Natural killer cell (primary cell): ENCODE results near the gene CCDC12. TPM values are rescaled to one million over a fixed set of nuclear protein-coding genes. Genes with fewer than 3 reads are reported as not detected.

Experiments
- ATAC-seq, 3 donors: fragments of 150-1000 bp in 2 of 3; fragments of 200-7000 bp in 1 of 3; cut with Tn5 transposase; 1 replicate in 1 of 3; 2 replicates in 2 of 3; pipeline ENCODE4 v1.10.0; 2021; ENCODE audit warnings: mild to moderate bottlenecking in 2 of 3, moderate library complexity in 2 of 3
- DNase-seq, 2 donors: peaks; one replicate each; pipeline versions ENCODE4 v3.0.0 to v3.0.0-alpha.2; 2013 to 2021; ENCODE audit warnings: mixed read lengths in 1 of 2
- H3K27ac ChIP-seq: one replicate; pipeline ENCODE4 v1.5.1; 2013; ENCODE audit warnings: mild to moderate bottlenecking, low read length
- H3K27me3 ChIP-seq: one replicate; pipeline ENCODE4 v1.6.1; 2013; ENCODE audit warnings: low read length; ENCODE audit not compliant: control insufficient read depth, insufficient read depth
- H3K36me3 ChIP-seq: one replicate; pipeline ENCODE4 v1.6.1; 2013; ENCODE audit warnings: low read length; ENCODE audit not compliant: control insufficient read depth, insufficient read depth
- H3K4me1 ChIP-seq: one replicate; pipeline ENCODE4 v1.6.1; 2013; ENCODE audit warnings: low read length; ENCODE audit not compliant: control insufficient read depth, insufficient read depth
- H3K4me3 ChIP-seq: one replicate; pipeline ENCODE4 v1.5.1; 2013; ENCODE audit warnings: low read length
- H3K9me3 ChIP-seq: one replicate; pipeline ENCODE4 v1.6.1; 2013; ENCODE audit warnings: low read length; ENCODE audit not compliant: control insufficient read depth, insufficient read depth
- H3K27ac Mint-ChIP-seq, 2 donors: one replicate each; pipeline ENCODE4 v1.8.0; 2022; ENCODE audit warnings: mild to moderate bottlenecking in 2 of 2, mixed read lengths in 2 of 2, moderate library complexity in 1 of 2
- H3K27me3 Mint-ChIP-seq, 2 donors: one replicate each; pipeline ENCODE4 v1.8.0; 2022; ENCODE audit warnings: low read depth in 2 of 2, mixed read lengths in 2 of 2
- H3K36me3 Mint-ChIP-seq: one replicate; pipeline ENCODE4 v1.8.0; 2022; ENCODE audit warnings: mixed read lengths
- H3K4me1 Mint-ChIP-seq, 2 donors: one replicate each; pipeline ENCODE4 v1.8.0; 2022; ENCODE audit warnings: mixed read lengths in 2 of 2
- H3K4me3 Mint-ChIP-seq: one replicate; pipeline ENCODE4 v1.8.0; 2022; ENCODE audit warnings: mild to moderate bottlenecking, moderate library complexity, mixed read lengths
- H3K9me3 Mint-ChIP-seq, 2 donors: one replicate each; pipeline ENCODE4 v1.8.0; 2022; ENCODE audit warnings: mixed read lengths in 2 of 2
- WGBS: methylation state at CpG from one replicate; pipeline ENCODE4 v1.1.7; 2013; ENCODE audit warnings: missing lambda C conversion rate; ENCODE audit not compliant: insufficient coverage; 5-methylcytosine and 5-hydroxymethylcytosine counted together
- intact Hi-C: fragments of 100-400 bp; cut with micrococcal nuclease; formaldehyde crosslinking; loops from one replicate; pipeline ENCODE4 v1.14.2; 2022
- total RNA-seq, 4 donors: library from RNA; stranded (reverse); fragments of 120-200 nt in 1 of 4; gene quantifications; one replicate each; pipeline versions ENCODE4 v1.2.3 to v1.2.4, GENCODE V29; 2013 to 2022
- TF ChIP-seq, protein P1 (sequence below): fragments of 200-600 bp; IDR thresholded peaks from one replicate; pipeline ENCODE4 v1.8.0; 2022; ENCODE audit warnings: antibody characterized with exemption

Gene CCDC12
- total RNA-seq, 3 donors from 2014 or later (not counting 1 experiment from before 2014, with no cell fraction given), result 104 to 114 (median 111) TPM

DNA sequence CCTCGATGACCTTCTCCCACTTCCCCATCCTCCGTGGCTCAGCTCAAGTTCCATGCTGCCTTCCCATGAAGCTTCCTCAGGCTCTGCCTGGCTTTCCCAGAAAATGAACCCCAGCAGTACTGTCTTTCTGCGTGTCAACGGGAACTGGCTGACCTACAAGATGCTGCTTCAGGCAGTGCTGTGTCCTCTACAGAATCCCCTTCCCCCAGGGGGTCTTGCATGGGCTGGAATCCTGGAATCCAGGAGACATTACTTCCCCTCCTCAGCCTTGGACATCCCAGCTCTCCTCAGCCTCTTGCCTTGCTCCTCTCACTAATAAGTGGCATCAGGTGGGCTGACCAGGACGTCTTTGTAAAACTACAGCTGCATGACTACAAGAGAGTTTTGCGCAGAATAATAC, 5.4 kb downstream of the CCDC12 start:
- 61% methylated on average over 6 of the region's 6 CpGs for WGBS
- Mint-ChIP-seq H3K9me3 (no peaks in the 10 kb centered on the region), H3K4me1 (peaks cover 82 to 86% of the 10 kb centered on the region in 2 donors), H3K27ac (peak overlapping the region; percentile 88 to 93), H3K4me3 (peak overlapping the region; percentile 85), H3K36me3 (no peaks in the 10 kb centered on the region), H3K27me3 (no peaks in the 10 kb centered on the region)
- DNase-seq, result no peak
- TF ChIP-seq, protein P1, sequence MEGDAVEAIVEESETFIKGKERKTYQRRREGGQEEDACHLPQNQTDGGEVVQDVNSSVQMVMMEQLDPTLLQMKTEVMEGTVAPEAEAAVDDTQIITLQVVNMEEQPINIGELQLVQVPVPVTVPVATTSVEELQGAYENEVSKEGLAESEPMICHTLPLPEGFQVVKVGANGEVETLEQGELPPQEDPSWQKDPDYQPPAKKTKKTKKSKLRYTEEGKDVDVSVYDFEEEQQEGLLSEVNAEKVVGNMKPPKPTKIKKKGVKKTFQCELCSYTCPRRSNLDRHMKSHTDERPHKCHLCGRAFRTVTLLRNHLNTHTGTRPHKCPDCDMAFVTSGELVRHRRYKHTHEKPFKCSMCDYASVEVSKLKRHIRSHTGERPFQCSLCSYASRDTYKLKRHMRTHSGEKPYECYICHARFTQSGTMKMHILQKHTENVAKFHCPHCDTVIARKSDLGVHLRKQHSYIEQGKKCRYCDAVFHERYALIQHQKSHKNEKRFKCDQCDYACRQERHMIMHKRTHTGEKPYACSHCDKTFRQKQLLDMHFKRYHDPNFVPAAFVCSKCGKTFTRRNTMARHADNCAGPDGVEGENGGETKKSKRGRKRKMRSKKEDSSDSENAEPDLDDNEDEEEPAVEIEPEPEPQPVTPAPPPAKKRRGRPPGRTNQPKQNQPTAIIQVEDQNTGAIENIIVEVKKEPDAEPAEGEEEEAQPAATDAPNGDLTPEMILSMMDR, result no peak
- no peaks in the 10 kb centered on the region for H3K27me3 ChIP-seq
- H3K9me3 ChIP-seq, result no peaks in the 10 kb centered on the region
- H3K4me1 ChIP-seq, result peaks cover 81% of the 10 kb centered on the region
- no peak for ATAC-seq
- no peak overlapping the region for H3K4me3 ChIP-seq
- H3K36me3 ChIP-seq, result peaks cover 2% of the 10 kb centered on the region
- intact Hi-C loops, result no loop called here
- peak overlapping the region; percentile 7 for H3K27ac ChIP-seq

DNA sequence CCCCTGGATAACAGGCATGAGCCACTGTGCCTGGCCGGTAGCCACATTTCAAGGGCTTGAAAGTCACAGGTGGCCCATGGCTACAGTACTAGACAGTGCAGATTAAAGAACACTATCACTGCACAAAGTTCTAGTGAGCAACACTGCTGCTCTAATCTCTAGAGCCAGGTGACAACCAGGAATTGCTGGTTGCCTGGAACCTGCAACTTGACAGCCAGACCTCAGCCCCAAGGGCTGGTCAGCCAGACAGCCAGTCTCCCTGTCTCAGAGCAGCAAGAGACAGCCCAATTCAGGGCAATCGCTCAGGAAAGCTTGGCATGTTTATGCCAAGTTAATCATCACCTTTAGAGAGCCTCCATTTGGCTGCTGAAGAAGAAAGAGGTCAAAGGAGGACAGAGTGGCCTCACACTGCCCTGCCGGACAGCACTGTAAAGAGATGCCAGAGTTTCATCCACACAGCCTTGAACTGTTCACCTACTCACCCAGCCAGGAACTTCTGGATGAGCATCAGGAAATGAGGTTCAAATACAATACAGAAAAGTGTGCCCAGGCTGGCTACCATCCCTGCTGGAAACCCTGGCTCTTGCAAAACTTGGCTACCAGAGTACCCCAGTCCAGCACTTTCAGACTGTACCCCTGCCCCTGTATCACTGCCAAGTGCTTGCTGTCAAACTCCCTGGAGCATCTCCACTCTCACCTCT, 6.0 kb downstream of the CCDC12 start:
- Histone ChIP-seq H3K27ac (no peak overlapping the region), H3K4me1 (peaks cover 81% of the 10 kb centered on the region), H3K9me3 (no peaks in the 10 kb centered on the region), H3K27me3 (no peaks in the 10 kb centered on the region), H3K4me3 (no peak overlapping the region), H3K36me3 (peaks cover 6% of the 10 kb centered on the region)
- ATAC-seq (no peak), DNase-seq (no peak)
- Mint-ChIP-seq H3K27ac (peak overlapping the region; percentile 88 to 93), H3K36me3 (no peaks in the 10 kb centered on the region), H3K4me1 (peaks cover 86 to 89% of the 10 kb centered on the region in 2 donors), H3K4me3 (peak overlapping the region; percentile 85), H3K9me3 (no peaks in the 10 kb centered on the region), H3K27me3 (no peaks in the 10 kb centered on the region)
- intact Hi-C loops, result no loop called here
- TF ChIP-seq, protein P1, result no peak
- 68% methylated on average over 3 of the region's 3 CpGs for WGBS

DNA sequence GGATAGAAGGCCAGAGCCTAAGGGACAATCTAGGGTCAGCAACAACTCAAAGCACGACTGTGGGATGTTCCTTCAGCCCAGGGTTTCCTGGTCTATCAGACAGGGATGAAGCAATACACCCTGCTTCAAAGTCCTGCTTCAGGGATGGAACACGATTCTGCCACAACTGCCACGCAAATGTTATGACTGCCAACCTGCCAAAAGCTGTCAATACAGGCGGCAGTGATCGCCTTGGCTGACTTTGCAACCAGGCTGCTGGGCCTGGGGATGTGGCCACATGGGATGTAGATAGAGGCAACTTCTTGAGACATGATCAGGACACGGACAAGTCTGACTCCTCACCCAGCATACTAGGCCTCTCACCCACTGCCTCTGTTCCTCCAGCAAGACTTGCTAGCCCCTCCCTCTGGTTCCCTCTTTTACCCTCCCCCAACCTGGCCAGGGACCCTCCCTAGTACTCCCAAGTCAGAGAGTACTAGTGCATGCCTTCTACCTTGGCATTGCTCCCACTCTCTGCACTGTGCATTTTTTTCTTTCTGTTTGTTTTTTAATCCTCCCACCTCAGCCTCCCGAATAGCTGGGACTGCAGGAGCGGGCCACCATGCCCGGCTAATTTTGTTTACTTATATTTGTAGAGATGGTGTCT, 7.6 kb downstream of the CCDC12 start:
- Histone ChIP-seq H3K36me3 (peaks cover 8% of the 10 kb centered on the region), H3K4me3 (no peak overlapping the region), H3K27ac (no peak overlapping the region), H3K27me3 (no peaks in the 10 kb centered on the region), H3K9me3 (no peaks in the 10 kb centered on the region), H3K4me1 (peaks cover 76% of the 10 kb centered on the region)
- Mint-ChIP-seq H3K4me1 (peaks cover 81% of the 10 kb centered on the region in 2 donors), H3K4me3 (no peak overlapping the region), H3K27ac (peak overlapping the region; percentile 88 to 93), H3K9me3 (no peaks in the 10 kb centered on the region), H3K27me3 (no peaks in the 10 kb centered on the region), H3K36me3 (no peaks in the 10 kb centered on the region)
- DNase-seq, result no peak
- ATAC-seq, result no peak
- TF ChIP-seq, protein P1, result no peak
- 58% methylated on average over 8 of the region's 9 CpGs for WGBS
- intact Hi-C loops, result no loop called here
